GM12891 (cell line): ENCODE results near the gene SMIM23.

Experiments used
- POLR2A ChIP-seq: IDR thresholded peaks from 2 replicates; pipeline ENCODE4 v1.6.1; 2011; ENCODE audit warnings: low read depth, low read length, control low read depth
- POLR2AphosphoS5 ChIP-seq: IDR thresholded peaks from 2 replicates; pipeline ENCODE4 v1.6.1; 2011; ENCODE audit warnings: low read depth, low read length, control low read depth

GRCh38 chr5:171813813-171814490 lies 28.3 kb downstream of the SMIM23 start:
- TF ChIP-seq POLR2AphosphoS5 (no peak), POLR2A (no peak)
